Esophagus muscularis mucosa (tissue), 4 donors: ENCODE data around the gene PKN2.

Experiments
- EP300 ChIP-seq: sonication (generic); formaldehyde crosslinking; IDR thresholded peaks from one replicate; pipeline ENCODE4 v1.6.1; 2017; ENCODE audit warnings: antibody characterized with exemption
- POLR2A ChIP-seq: fragments of 450-650 bp; IDR thresholded peaks from one replicate; pipeline ENCODE4 v1.6.1; 2017; ENCODE audit warnings: antibody characterized with exemption, moderate library complexity, mild to moderate bottlenecking, low read depth
- POLR2AphosphoS5 ChIP-seq, 2 donors: sonication (generic); formaldehyde crosslinking; IDR thresholded peaks; one replicate each; pipeline ENCODE4 v1.6.1; 2017; ENCODE audit warnings: antibody characterized with exemption in 2 of 2
- TF ChIP-seq, protein P1 (sequence below), 3 experiments: fragments of 200-600 bp in 2 of 3; fragments of 450-650 bp in 1 of 3; sonication (generic) in 2 of 3; IDR thresholded peaks; one replicate each; pipeline ENCODE4 v1.5.1; 2017 to 2019; ENCODE audit warnings: antibody characterized with exemption in 3 of 3, mild to moderate bottlenecking in 2 of 3, moderate library complexity in 1 of 3

- TF ChIP-seq, protein P1, sequence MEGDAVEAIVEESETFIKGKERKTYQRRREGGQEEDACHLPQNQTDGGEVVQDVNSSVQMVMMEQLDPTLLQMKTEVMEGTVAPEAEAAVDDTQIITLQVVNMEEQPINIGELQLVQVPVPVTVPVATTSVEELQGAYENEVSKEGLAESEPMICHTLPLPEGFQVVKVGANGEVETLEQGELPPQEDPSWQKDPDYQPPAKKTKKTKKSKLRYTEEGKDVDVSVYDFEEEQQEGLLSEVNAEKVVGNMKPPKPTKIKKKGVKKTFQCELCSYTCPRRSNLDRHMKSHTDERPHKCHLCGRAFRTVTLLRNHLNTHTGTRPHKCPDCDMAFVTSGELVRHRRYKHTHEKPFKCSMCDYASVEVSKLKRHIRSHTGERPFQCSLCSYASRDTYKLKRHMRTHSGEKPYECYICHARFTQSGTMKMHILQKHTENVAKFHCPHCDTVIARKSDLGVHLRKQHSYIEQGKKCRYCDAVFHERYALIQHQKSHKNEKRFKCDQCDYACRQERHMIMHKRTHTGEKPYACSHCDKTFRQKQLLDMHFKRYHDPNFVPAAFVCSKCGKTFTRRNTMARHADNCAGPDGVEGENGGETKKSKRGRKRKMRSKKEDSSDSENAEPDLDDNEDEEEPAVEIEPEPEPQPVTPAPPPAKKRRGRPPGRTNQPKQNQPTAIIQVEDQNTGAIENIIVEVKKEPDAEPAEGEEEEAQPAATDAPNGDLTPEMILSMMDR (IDR thresholded peaks at IDR 0.05): no peak
- TF ChIP-seq POLR2A (no peak), EP300 (no peak), POLR2AphosphoS5 (IDR thresholded peaks at IDR 0.05) (no peak)
Observed at GRCh38 chr1:88691540-88691939, 7.5 kb downstream of the PKN2 start.
